HFFc6 (cell line): ENCODE measurements around the gene ASIC2. TPM values are rescaled to one million over a fixed set of nuclear protein-coding genes. Genes with fewer than 3 reads are reported as not detected.

Experiments used
- DNase-seq: peaks from one replicate; pipeline ENCODE4 v3.0.0-alpha.2; 2018
- H3K27ac Mint-ChIP-seq: 2 replicates; pipeline ENCODE4 v1.8.0; 2020; ENCODE audit warnings: mild to moderate bottlenecking, mixed read lengths
- H3K27me3 Mint-ChIP-seq: 2 replicates; pipeline ENCODE4 v1.8.0; 2021; ENCODE audit warnings: mild to moderate bottlenecking, moderate library complexity, mixed read lengths; ENCODE audit not compliant: insufficient read depth
- H3K36me3 Mint-ChIP-seq: 2 replicates; pipeline ENCODE4 v1.8.0; 2021; ENCODE audit warnings: low read depth, mixed read lengths
- H3K4me1 Mint-ChIP-seq: 2 replicates; pipeline ENCODE4 v1.8.0; 2020; ENCODE audit warnings: low read depth, mixed read lengths
- H3K4me3 Mint-ChIP-seq: 2 replicates; pipeline ENCODE4 v1.8.0; 2020; ENCODE audit warnings: mild to moderate bottlenecking, moderate library complexity, mixed read lengths
- H3K9me3 Mint-ChIP-seq: 2 replicates; pipeline ENCODE4 v1.8.0; 2020; ENCODE audit warnings: mild to moderate bottlenecking, mixed read lengths
- total RNA-seq, 6 experiments: library from RNA; stranded (reverse); fragmentation: NEBNext Ultra II Directional; extraction: Animal tissue kit (Norgen Biotek cat#: 25700); gene quantifications; 2 replicates in 1 of 6; 3 replicates in 5 of 6; pipeline ENCODE4 v1.2.3, GENCODE V29; 2021
- TF ChIP-seq, protein P1 (sequence below): fragments of 200-600 bp; sonication (generic); IDR thresholded peaks from 2 replicates; pipeline ENCODE4 v1.5.0; 2021; ENCODE audit warnings: antibody characterized with exemption, mild to moderate bottlenecking

ASIC2 gene
- total RNA-seq, 6 experiments from 2014 or later: not detected

DNA sequence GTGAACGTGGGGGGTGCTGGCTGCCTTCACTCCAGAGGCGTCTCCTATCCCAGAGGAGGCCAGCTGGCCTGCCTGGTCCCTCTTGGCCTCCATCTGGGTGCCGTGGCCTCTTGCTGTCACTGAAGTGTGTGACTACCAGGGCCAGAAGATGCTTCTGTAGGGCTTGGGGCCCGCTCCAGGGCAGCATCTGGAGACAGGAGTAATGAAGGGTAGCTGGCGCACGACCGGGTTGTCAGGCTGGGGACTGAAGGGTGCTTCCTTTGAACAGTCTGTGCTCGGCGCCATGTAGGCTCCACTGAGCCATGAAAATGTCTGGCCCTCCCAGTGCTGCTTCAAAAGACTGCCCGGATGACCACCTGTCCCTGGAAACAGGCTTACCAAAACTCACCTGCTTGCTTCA lies 31.3 kb downstream of the ASIC2 start:
- Mint-ChIP-seq H3K4me3 (no peak overlapping the region), H3K36me3 (no peaks in the 10 kb centered on the region), H3K4me1 (peaks cover 9% of the 10 kb centered on the region; the same call in 1 of the 2 replicates), H3K9me3 (peaks cover 31% of the 10 kb centered on the region), H3K27ac (no peak overlapping the region), H3K27me3 (peaks cover 6% of the 10 kb centered on the region)
- no peak for DNase-seq
- TF ChIP-seq, protein P1, sequence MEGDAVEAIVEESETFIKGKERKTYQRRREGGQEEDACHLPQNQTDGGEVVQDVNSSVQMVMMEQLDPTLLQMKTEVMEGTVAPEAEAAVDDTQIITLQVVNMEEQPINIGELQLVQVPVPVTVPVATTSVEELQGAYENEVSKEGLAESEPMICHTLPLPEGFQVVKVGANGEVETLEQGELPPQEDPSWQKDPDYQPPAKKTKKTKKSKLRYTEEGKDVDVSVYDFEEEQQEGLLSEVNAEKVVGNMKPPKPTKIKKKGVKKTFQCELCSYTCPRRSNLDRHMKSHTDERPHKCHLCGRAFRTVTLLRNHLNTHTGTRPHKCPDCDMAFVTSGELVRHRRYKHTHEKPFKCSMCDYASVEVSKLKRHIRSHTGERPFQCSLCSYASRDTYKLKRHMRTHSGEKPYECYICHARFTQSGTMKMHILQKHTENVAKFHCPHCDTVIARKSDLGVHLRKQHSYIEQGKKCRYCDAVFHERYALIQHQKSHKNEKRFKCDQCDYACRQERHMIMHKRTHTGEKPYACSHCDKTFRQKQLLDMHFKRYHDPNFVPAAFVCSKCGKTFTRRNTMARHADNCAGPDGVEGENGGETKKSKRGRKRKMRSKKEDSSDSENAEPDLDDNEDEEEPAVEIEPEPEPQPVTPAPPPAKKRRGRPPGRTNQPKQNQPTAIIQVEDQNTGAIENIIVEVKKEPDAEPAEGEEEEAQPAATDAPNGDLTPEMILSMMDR: no peak

DNA sequence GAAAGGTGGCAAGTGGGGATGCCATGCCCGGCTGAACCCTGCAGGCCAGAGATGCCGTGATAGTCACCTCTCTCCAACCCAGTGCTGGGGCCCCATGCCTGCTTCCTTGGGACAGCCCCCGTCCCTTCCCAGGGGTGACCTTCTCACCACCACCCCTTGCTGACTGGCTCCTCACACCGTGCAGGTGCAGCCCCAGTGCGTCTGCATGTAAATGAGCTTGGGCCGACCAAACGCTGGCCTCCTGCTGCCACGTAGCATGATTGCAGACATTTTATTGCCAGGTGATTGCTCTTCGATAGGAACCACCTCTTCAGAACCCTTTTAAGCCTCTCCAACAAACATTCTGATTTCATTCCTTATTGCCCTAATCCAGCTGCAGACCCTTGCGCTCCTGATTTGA lies 32.5 kb downstream of the ASIC2 start:
- H3K4me1 Mint-ChIP-seq: no peaks in the 10 kb centered on the region
- peaks cover 35% of the 10 kb centered on the region for H3K9me3 Mint-ChIP-seq
- TF ChIP-seq, protein P1: no peak
- DNase-seq: no peak
- no peak overlapping the region for H3K27ac Mint-ChIP-seq
- H3K36me3 Mint-ChIP-seq: no peaks in the 10 kb centered on the region
- H3K4me3 Mint-ChIP-seq: no peak overlapping the region
- peaks cover 6% of the 10 kb centered on the region for H3K27me3 Mint-ChIP-seq

DNA sequence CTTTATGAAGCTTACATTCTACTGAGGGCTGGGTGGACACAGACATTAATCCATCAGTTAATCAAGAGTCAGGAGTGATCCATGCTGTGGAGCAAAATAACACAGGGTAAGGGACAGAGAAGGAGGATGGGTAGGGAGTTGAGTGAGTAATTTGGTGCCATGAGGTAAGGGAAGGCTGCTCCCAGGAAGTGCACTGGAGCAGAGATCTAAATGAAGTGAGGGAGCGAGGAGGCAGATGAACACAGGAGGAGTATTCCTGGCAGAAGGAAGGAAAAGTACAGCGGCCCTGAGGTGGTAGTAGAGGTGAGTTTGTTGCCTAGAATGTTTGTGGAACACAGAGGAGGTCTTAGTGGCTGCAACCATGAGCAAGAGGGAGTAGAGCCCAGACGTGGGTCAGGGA lies 34.8 kb downstream of the ASIC2 start:
- H3K4me1 Mint-ChIP-seq: no peaks in the 10 kb centered on the region
- no peak overlapping the region for H3K27ac Mint-ChIP-seq
- peaks cover 23% of the 10 kb centered on the region; the same call in 1 of the 2 replicates for H3K9me3 Mint-ChIP-seq
- DNase-seq: no peak
- TF ChIP-seq, protein P1: no peak
- H3K36me3 Mint-ChIP-seq: no peaks in the 10 kb centered on the region
- no peak overlapping the region for H3K4me3 Mint-ChIP-seq
- H3K27me3 Mint-ChIP-seq: peaks cover 10% of the 10 kb centered on the region

DNA sequence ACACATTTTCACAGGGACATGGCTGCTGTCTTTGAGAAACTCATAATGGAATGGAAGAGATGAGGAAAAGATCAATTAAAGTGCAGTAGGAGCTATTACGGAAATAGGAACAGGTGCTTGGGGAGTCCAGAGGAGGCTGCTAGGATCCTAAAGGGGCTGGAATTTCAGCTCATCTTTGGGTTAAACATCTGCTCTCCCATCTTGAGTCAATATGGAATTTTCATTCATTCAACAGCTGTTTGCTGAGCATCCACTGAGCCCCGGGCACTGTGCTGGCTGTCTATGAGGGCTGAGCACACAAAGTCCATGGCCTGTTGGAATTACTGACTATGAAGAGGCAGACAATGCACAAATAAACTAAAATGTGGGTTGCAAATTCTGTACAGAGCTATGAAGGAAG lies 47.9 kb downstream of the ASIC2 start:
- Mint-ChIP-seq H3K4me1 (no peaks in the 10 kb centered on the region; the same call in 1 of the 2 replicates), H3K27me3 (peaks cover 17% of the 10 kb centered on the region), H3K36me3 (no peaks in the 10 kb centered on the region), H3K9me3 (peaks cover 30% of the 10 kb centered on the region), H3K27ac (no peak overlapping the region), H3K4me3 (no peak overlapping the region)
- no peak for DNase-seq
- TF ChIP-seq, protein P1: no peak

DNA sequence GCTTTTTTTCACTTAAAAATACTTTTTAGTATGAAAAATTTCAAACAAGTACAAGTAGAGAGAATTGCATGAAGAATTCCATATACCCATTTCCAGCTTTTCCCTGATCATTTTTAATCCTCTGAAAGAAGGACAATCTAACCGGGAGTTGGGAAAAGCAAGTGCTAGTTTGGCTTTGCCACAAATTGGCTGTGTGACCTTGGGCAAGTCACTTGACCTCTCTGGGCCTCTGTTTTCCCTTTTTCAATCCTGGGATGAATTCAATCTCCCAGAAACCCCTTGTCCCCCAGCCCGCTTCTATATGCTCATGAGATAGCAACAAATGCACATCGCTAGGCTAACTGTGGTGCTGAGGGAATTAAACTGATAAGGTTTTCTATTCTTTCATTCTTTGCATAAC lies 49.4 kb downstream of the ASIC2 start:
- Mint-ChIP-seq H3K27ac (no peak overlapping the region), H3K9me3 (peaks cover 24% of the 10 kb centered on the region), H3K4me3 (no peak overlapping the region), H3K36me3 (no peaks in the 10 kb centered on the region), H3K27me3 (peaks cover 15% of the 10 kb centered on the region; the same call in 1 of the 2 replicates), H3K4me1 (no peaks in the 10 kb centered on the region; the same call in 1 of the 2 replicates)
- TF ChIP-seq, protein P1: no peak
- no peak for DNase-seq
